HG03439 (cell line): ENCODE results near the gene ZNF853.
"Not testable (repeated sequence)": the region's sequence is repeated elsewhere in the genome, so short reads cannot be mapped to it uniquely, and the experiment has no call there.

Experiments
- ATAC-seq: cut with Tn5 transposase; IDR thresholded peaks from one replicate; pipeline ENCODE4 v1.9.1; 2021; ENCODE audit warnings: mild to moderate bottlenecking, moderate library complexity; ENCODE audit not compliant: unreplicated experiment

ZNF853 gene

GRCh38 chr7:6650521-6651011 lies 35.2 kb downstream of the ZNF853 start:
- no peak for ATAC-seq

- ATAC-seq = no peak
Measured at GRCh38 chr7:6651851-6652445, 36.5 kb downstream of the ZNF853 start.

- no peak for ATAC-seq
Measured at GRCh38 chr7:6652446-6653011, 37.1 kb downstream of the ZNF853 start.

GRCh38 chr7:6653071-6654003 lies 37.9 kb downstream of the ZNF853 start:
- ATAC-seq = no peak

- ATAC-seq = no peak
Measured at GRCh38 chr7:6654113-6654841, 38.9 kb downstream of the ZNF853 start.

- no peak for ATAC-seq
Measured at GRCh38 chr7:6654842-6655610, 39.6 kb downstream of the ZNF853 start.

GRCh38 chr7:6655636-6656385 lies 40.4 kb downstream of the ZNF853 start:
- ATAC-seq = no peak

GRCh38 chr7:6656413-6656812 lies 41.0 kb downstream of the ZNF853 start:
- ATAC-seq = no peak

GRCh38 chr7:6658618-6659345 lies 43.4 kb downstream of the ZNF853 start:
- no peak for ATAC-seq

- ATAC-seq = not testable (repeated sequence)
Measured at GRCh38 chr7:6670851-6671250, 55.4 kb downstream of the ZNF853 start.
